ENCODE data around the gene POGZ. TPM values are rescaled to one million over a fixed set of nuclear protein-coding genes. Genes with fewer than 3 reads are reported as not detected.

Gene POGZ
- total RNA-seq, 1 experiment from 2014 or later, result 98.4 TPM

GRCh38 chr1:151491641-151492040 is 32.3 kb upstream of the POGZ start:
- no peak for TF ChIP-seq EZH2 (IDR thresholded peaks at IDR 0.05; ENCODE audit: borderline replicate concordance, low read depth, low read length, poor library complexity, severe bottlenecking)
- TF ChIP-seq, protein P1, sequence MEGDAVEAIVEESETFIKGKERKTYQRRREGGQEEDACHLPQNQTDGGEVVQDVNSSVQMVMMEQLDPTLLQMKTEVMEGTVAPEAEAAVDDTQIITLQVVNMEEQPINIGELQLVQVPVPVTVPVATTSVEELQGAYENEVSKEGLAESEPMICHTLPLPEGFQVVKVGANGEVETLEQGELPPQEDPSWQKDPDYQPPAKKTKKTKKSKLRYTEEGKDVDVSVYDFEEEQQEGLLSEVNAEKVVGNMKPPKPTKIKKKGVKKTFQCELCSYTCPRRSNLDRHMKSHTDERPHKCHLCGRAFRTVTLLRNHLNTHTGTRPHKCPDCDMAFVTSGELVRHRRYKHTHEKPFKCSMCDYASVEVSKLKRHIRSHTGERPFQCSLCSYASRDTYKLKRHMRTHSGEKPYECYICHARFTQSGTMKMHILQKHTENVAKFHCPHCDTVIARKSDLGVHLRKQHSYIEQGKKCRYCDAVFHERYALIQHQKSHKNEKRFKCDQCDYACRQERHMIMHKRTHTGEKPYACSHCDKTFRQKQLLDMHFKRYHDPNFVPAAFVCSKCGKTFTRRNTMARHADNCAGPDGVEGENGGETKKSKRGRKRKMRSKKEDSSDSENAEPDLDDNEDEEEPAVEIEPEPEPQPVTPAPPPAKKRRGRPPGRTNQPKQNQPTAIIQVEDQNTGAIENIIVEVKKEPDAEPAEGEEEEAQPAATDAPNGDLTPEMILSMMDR (conservative IDR thresholded peaks at IDR 0.05; ENCODE audit: low read depth, low read length), result no peak
- no peak for DNase-seq (ENCODE audit: low spot score)
- no TSS peak for BruUV-seq (replicated peaks)
- Histone ChIP-seq H3K36me3 (ENCODE audit: insufficient read depth, low read length, poor library complexity, severe bottlenecking) (no peaks in the 10 kb centered on the region), H3K4me1 (ENCODE audit: insufficient read depth, low read length, poor library complexity, severe bottlenecking) (peaks cover 19% of the 10 kb centered on the region), H3K27me3 (replicated peaks; ENCODE audit: insufficient read depth, low read depth, low read length, poor library complexity) (no peaks in the 10 kb centered on the region), H3K9me3 (ENCODE audit: low read depth, low read length, poor library complexity, severe bottlenecking) (no peaks in the 10 kb centered on the region), H3K27ac (ENCODE audit: low read depth, low read length, poor library complexity, severe bottlenecking) (no peak overlapping the region), H3K4me3 (ENCODE audit: low read depth, low read length, poor library complexity, severe bottlenecking) (no peak overlapping the region)
- ChIA-PET POLR2A (ENCODE audit: low non-redundant PET) (no interaction called here), CTCF (no interaction called here)
- intact Hi-C loops (cut with micrococcal nuclease; ENCODE audit: unreplicated experiment), result no loop called here

- no peaks in the 10 kb centered on the region for H3K4me1 ChIP-seq (ENCODE audit: insufficient read depth, low read length, poor library complexity, severe bottlenecking)
- H3K4me3 ChIP-seq (ENCODE audit: low read depth, low read length, poor library complexity, severe bottlenecking), result no peak overlapping the region
- no peak for TF ChIP-seq EZH2 (IDR thresholded peaks at IDR 0.05; ENCODE audit: borderline replicate concordance, low read depth, low read length, poor library complexity, severe bottlenecking)
- TF ChIP-seq, protein P1 (conservative IDR thresholded peaks at IDR 0.05; ENCODE audit: low read depth, low read length), result no peak
- CTCF ChIA-PET, result no interaction called here
- H3K9me3 ChIP-seq (ENCODE audit: low read depth, low read length, poor library complexity, severe bottlenecking), result no peaks in the 10 kb centered on the region
- no peak overlapping the region for H3K27ac ChIP-seq (ENCODE audit: low read depth, low read length, poor library complexity, severe bottlenecking)
- POLR2A ChIA-PET (ENCODE audit: low non-redundant PET), result no interaction called here
- H3K27me3 ChIP-seq (replicated peaks; ENCODE audit: insufficient read depth, low read depth, low read length, poor library complexity), result no peaks in the 10 kb centered on the region
- no peak for DNase-seq (ENCODE audit: low spot score)
- H3K36me3 ChIP-seq (ENCODE audit: insufficient read depth, low read length, poor library complexity, severe bottlenecking), result no peaks in the 10 kb centered on the region
- intact Hi-C loops (cut with micrococcal nuclease; ENCODE audit: unreplicated experiment), result no loop called here
- no TSS peak for BruUV-seq (replicated peaks)
These were observed 27.3 kb upstream of the POGZ start for GRCh38 chr1:151486557-151486956.

- no peak overlapping the region for H3K27ac ChIP-seq (ENCODE audit: low read depth, low read length, poor library complexity, severe bottlenecking)
- intact Hi-C loops (cut with micrococcal nuclease; ENCODE audit: unreplicated experiment), result no loop called here
- no peaks in the 10 kb centered on the region for H3K36me3 ChIP-seq (ENCODE audit: insufficient read depth, low read length, poor library complexity, severe bottlenecking)
- no peaks in the 10 kb centered on the region for H3K4me1 ChIP-seq (ENCODE audit: insufficient read depth, low read length, poor library complexity, severe bottlenecking)
- BruUV-seq (replicated peaks), result no TSS peak
- H3K9me3 ChIP-seq (ENCODE audit: low read depth, low read length, poor library complexity, severe bottlenecking), result no peaks in the 10 kb centered on the region
- no peak overlapping the region for H3K4me3 ChIP-seq (ENCODE audit: low read depth, low read length, poor library complexity, severe bottlenecking)
- CTCF ChIA-PET, result no interaction called here
- TF ChIP-seq EZH2 (IDR thresholded peaks at IDR 0.05; ENCODE audit: borderline replicate concordance, low read depth, low read length, poor library complexity, severe bottlenecking), result no peak
- TF ChIP-seq, protein P1 (conservative IDR thresholded peaks at IDR 0.05; ENCODE audit: low read depth, low read length), result no peak
- DNase-seq (ENCODE audit: low spot score), result no peak
- POLR2A ChIA-PET (ENCODE audit: low non-redundant PET), result interaction anchor here (0.6 kb wide), 2 partner anchors 11 to 27 kb away, joined by 3 to 19 read pairs; no protein-coding TSS in a partner anchor
- H3K27me3 ChIP-seq (replicated peaks; ENCODE audit: insufficient read depth, low read depth, low read length, poor library complexity), result no peaks in the 10 kb centered on the region
These were observed 26.5 kb upstream of the POGZ start for GRCh38 chr1:151485685-151486255.
